Measurements from ENCODE around the gene OSBP2. TPM values are rescaled to one million over a fixed set of nuclear protein-coding genes. Genes with fewer than 3 reads are reported as not detected.

OSBP2 gene
- total RNA-seq, 2 donors from 2014 or later = 6.8 to 11.1 TPM

- Mint-ChIP-seq H3K36me3 (ENCODE audit: low read depth) (no peaks in the 10 kb centered on the region), H3K27me3 (ENCODE audit: insufficient read depth) (no peaks in the 10 kb centered on the region), H3K4me3 (no peak overlapping the region), H3K4me1 (peaks cover 26% of the 10 kb centered on the region), H3K9me3 (no peaks in the 10 kb centered on the region), H3K27ac (no peak overlapping the region)
- no peaks in the 10 kb centered on the region for H3K36me3 ChIP-seq (ENCODE audit: control insufficient read depth, insufficient read depth, low read length)
- H3K4me3 ChIP-seq (ENCODE audit: low read length) = no peak overlapping the region
- no peak overlapping the region for H3K9ac ChIP-seq (ENCODE audit: extremely low read depth, low read length, poor library complexity, severe bottlenecking)
- peaks cover 14% of the 10 kb centered on the region for H3K4me1 ChIP-seq (ENCODE audit: control insufficient read depth, insufficient read depth, low read length)
- 93% methylated on average over 3 to 9 of the region's 9 CpGs for WGBS, 2 experiments (ENCODE audit: insufficient coverage in 1 of 2, insufficient read length in 1 of 2)
- no peak for TF ChIP-seq CTCF (conservative IDR thresholded peaks at IDR 0.05)
- no peaks in the 10 kb centered on the region for H3K27me3 ChIP-seq (ENCODE audit: control insufficient read depth, insufficient read depth, low read length, poor library complexity, severe bottlenecking)
- DNase-seq = peak; percentile 38
- H3K27ac ChIP-seq (ENCODE audit: low read depth, low read length) = no peak overlapping the region
- no peaks in the 10 kb centered on the region for H3K9me3 ChIP-seq (ENCODE audit: control insufficient read depth, low read length)
Observed at GRCh38 chr22:30876221-30876751, 181.6 kb downstream of the OSBP2 start.

GRCh38 chr22:30876915-30877553 lies 182.4 kb downstream of the OSBP2 start:
- peaks cover 20% of the 10 kb centered on the region for H3K4me1 ChIP-seq (ENCODE audit: control insufficient read depth, insufficient read depth, low read length)
- Mint-ChIP-seq H3K27me3 (ENCODE audit: insufficient read depth) (no peaks in the 10 kb centered on the region), H3K36me3 (ENCODE audit: low read depth) (no peaks in the 10 kb centered on the region), H3K4me1 (peaks cover 31% of the 10 kb centered on the region), H3K9me3 (no peaks in the 10 kb centered on the region), H3K27ac (peak overlapping the region; percentile 32), H3K4me3 (no peak overlapping the region)
- no peak overlapping the region for H3K4me3 ChIP-seq (ENCODE audit: low read length)
- WGBS, 2 experiments (ENCODE audit: insufficient coverage in 1 of 2, insufficient read length in 1 of 2) = 86 to 90% methylated on average over 6 to 9 of the region's 9 CpGs
- H3K9me3 ChIP-seq (ENCODE audit: control insufficient read depth, low read length) = no peaks in the 10 kb centered on the region
- TF ChIP-seq CTCF (conservative IDR thresholded peaks at IDR 0.05) = no peak
- no peaks in the 10 kb centered on the region for H3K27me3 ChIP-seq (ENCODE audit: control insufficient read depth, insufficient read depth, low read length, poor library complexity, severe bottlenecking)
- no peaks in the 10 kb centered on the region for H3K36me3 ChIP-seq (ENCODE audit: control insufficient read depth, insufficient read depth, low read length)
- no peak for DNase-seq
- H3K9ac ChIP-seq (ENCODE audit: extremely low read depth, low read length, poor library complexity, severe bottlenecking) = no peak overlapping the region
- no peak overlapping the region for H3K27ac ChIP-seq (ENCODE audit: low read depth, low read length)

GRCh38 chr22:30877662-30878515 lies 183.2 kb downstream of the OSBP2 start:
- no peaks in the 10 kb centered on the region for H3K36me3 ChIP-seq (ENCODE audit: control insufficient read depth, insufficient read depth, low read length)
- Mint-ChIP-seq H3K27me3 (ENCODE audit: insufficient read depth) (no peaks in the 10 kb centered on the region), H3K9me3 (no peaks in the 10 kb centered on the region), H3K36me3 (ENCODE audit: low read depth) (no peaks in the 10 kb centered on the region), H3K27ac (peak overlapping the region; percentile 76), H3K4me1 (peaks cover 35% of the 10 kb centered on the region), H3K4me3 (no peak overlapping the region)
- no peaks in the 10 kb centered on the region for H3K27me3 ChIP-seq (ENCODE audit: control insufficient read depth, insufficient read depth, low read length, poor library complexity, severe bottlenecking)
- H3K4me1 ChIP-seq (ENCODE audit: control insufficient read depth, insufficient read depth, low read length) = peaks cover 22% of the 10 kb centered on the region
- no peaks in the 10 kb centered on the region for H3K9me3 ChIP-seq (ENCODE audit: control insufficient read depth, low read length)
- no peak overlapping the region for H3K4me3 ChIP-seq (ENCODE audit: low read length)
- no peak overlapping the region for H3K9ac ChIP-seq (ENCODE audit: extremely low read depth, low read length, poor library complexity, severe bottlenecking)
- H3K27ac ChIP-seq (ENCODE audit: low read depth, low read length) = no peak overlapping the region
- TF ChIP-seq CTCF (conservative IDR thresholded peaks at IDR 0.05) = no peak
- 91 to 97% methylated on average over 12 to 15 of the region's 15 CpGs for WGBS, 2 experiments (ENCODE audit: insufficient coverage in 1 of 2, insufficient read length in 1 of 2)
- peak; percentile 34 for DNase-seq
